H9 (cell line): ENCODE data around the gene AATK. TPM values are rescaled to one million over a fixed set of nuclear protein-coding genes. Genes with fewer than 3 reads are reported as not detected.

Experiments
- DNase-seq: peaks from one replicate; pipeline ENCODE4 v3.0.0-alpha.2; 2017
- H2AFZ ChIP-seq: one replicate; pipeline ENCODE4 v1.6.1; 2013; ENCODE audit warnings: mild to moderate bottlenecking, low read length, control low read depth, moderate library complexity
- H2AK5ac ChIP-seq: 2 replicates; pipeline ENCODE4 v1.6.1; 2013; ENCODE audit warnings: low read length, control low read depth, mixed read lengths; ENCODE audit not compliant: insufficient read length
- H2BK120ac ChIP-seq: one replicate; pipeline ENCODE4 v1.6.1; 2013; ENCODE audit warnings: low read depth, mild to moderate bottlenecking, low read length, control low read depth, inconsistent platforms; ENCODE audit not compliant: poor library complexity, severe bottlenecking
- H2BK12ac ChIP-seq: 2 replicates; pipeline ENCODE4 v1.6.1; 2013; ENCODE audit warnings: low read length, control low read depth, mixed read lengths, low read depth; ENCODE audit not compliant: insufficient read length
- H2BK15ac ChIP-seq: 2 replicates; pipeline ENCODE4 v1.6.1; 2013; ENCODE audit warnings: low read depth, low read length, control low read depth
- H2BK20ac ChIP-seq: one replicate; pipeline ENCODE4 v1.6.1; 2013; ENCODE audit warnings: low read depth, mild to moderate bottlenecking, low read length, control low read depth, inconsistent platforms; ENCODE audit not compliant: poor library complexity, severe bottlenecking
- H2BK5ac ChIP-seq: 2 replicates; pipeline ENCODE4 v1.6.1; 2013; ENCODE audit warnings: low read length, control low read depth, mixed read lengths; ENCODE audit not compliant: insufficient read length
- H3K14ac ChIP-seq: 2 replicates; pipeline ENCODE4 v1.6.1; 2013; ENCODE audit warnings: low read length, control low read depth; ENCODE audit not compliant: insufficient read depth
- H3K18ac ChIP-seq: 2 replicates; pipeline ENCODE4 v1.6.1; 2013; ENCODE audit warnings: low read depth, mild to moderate bottlenecking, mixed read lengths, low read length, control low read depth; ENCODE audit not compliant: insufficient read length
- H3K23ac ChIP-seq: 2 replicates; pipeline ENCODE4 v1.6.1; 2013; ENCODE audit warnings: low read length, control low read depth, mixed read lengths, low read depth; ENCODE audit not compliant: insufficient read length
- H3K23me2 ChIP-seq: 2 replicates; pipeline ENCODE4 v1.6.1; 2013; ENCODE audit warnings: low read depth, mild to moderate bottlenecking, mixed read lengths, low read length, control low read depth; ENCODE audit not compliant: insufficient read length, poor library complexity, severe bottlenecking
- H3K27ac ChIP-seq: 2 replicates; pipeline ENCODE4 v1.5.1; 2013; ENCODE audit warnings: low read length, control low read depth, mixed read lengths, low read depth; ENCODE audit not compliant: insufficient read length
- H3K27me3 ChIP-seq: 2 replicates; pipeline ENCODE4 v1.6.1; 2013; ENCODE audit warnings: low read length, control low read depth, inconsistent platforms; ENCODE audit not compliant: insufficient read depth
- H3K4ac ChIP-seq: 2 replicates; pipeline ENCODE4 v1.6.1; 2013; ENCODE audit warnings: low read depth, mild to moderate bottlenecking, control low read depth, inconsistent platforms, low read length, moderate library complexity
- H3K4me1 ChIP-seq: 2 replicates; pipeline ENCODE4 v1.6.1; 2013; ENCODE audit warnings: low read length, control low read depth, inconsistent platforms; ENCODE audit not compliant: insufficient read depth
- H3K4me2 ChIP-seq: 2 replicates; pipeline ENCODE4 v1.6.1; 2013; ENCODE audit warnings: low read length, control low read depth, mixed read lengths; ENCODE audit not compliant: insufficient read length, insufficient read depth
- H3K56ac ChIP-seq: 2 replicates; pipeline ENCODE4 v1.6.1; 2013; ENCODE audit warnings: low read depth, mild to moderate bottlenecking, mixed read lengths, low read length, control low read depth; ENCODE audit not compliant: insufficient read length
- H3K79me1 ChIP-seq: 2 replicates; pipeline ENCODE4 v1.6.1; 2013; ENCODE audit warnings: low read depth, mild to moderate bottlenecking, moderate library complexity, low read length, control low read depth, inconsistent platforms; ENCODE audit not compliant: insufficient read depth, poor library complexity, severe bottlenecking
- H3K79me2 ChIP-seq: 2 replicates; pipeline ENCODE4 v1.6.1; 2013; ENCODE audit warnings: low read length, control low read depth, inconsistent platforms; ENCODE audit not compliant: insufficient read depth
- H3K9ac ChIP-seq: 2 replicates; pipeline ENCODE4 v1.6.1; 2013; ENCODE audit warnings: low read length, control low read depth, mixed read lengths; ENCODE audit not compliant: insufficient read length; ENCODE audit errors: extremely low read depth
- H3K9me3 ChIP-seq: one replicate; pipeline ENCODE4 v1.6.1; 2013; ENCODE audit warnings: low read depth, low read length, inconsistent platforms; ENCODE audit not compliant: control insufficient read depth
- H3T11ph ChIP-seq: one replicate; pipeline ENCODE4 v1.6.1; 2013; ENCODE audit warnings: mild to moderate bottlenecking, low read length, control low read depth, inconsistent platforms
- H4K20me1 ChIP-seq: one replicate; pipeline ENCODE4 v1.6.1; 2013; ENCODE audit not compliant: control insufficient read depth, insufficient read length, insufficient read depth
- H4K5ac ChIP-seq: 2 replicates; pipeline ENCODE4 v1.6.1; 2013; ENCODE audit warnings: low read depth, mild to moderate bottlenecking, mixed read lengths, low read length, control low read depth; ENCODE audit not compliant: insufficient read length
- H4K8ac ChIP-seq: replicated peaks from 2 replicates; pipeline ENCODE4 v1.6.1; 2013; ENCODE audit warnings: low read length, control low read depth, mixed read lengths, low read depth; ENCODE audit not compliant: insufficient read length
- H4K91ac ChIP-seq: 2 replicates; pipeline ENCODE4 v1.6.1; 2013; ENCODE audit warnings: low read depth, mild to moderate bottlenecking, moderate library complexity, mixed read lengths, low read length, control low read depth; ENCODE audit not compliant: insufficient read length
- H3K27ac Mint-ChIP-seq, 3 experiments: 2 replicates in 2 of 3; 3 replicates in 1 of 3; pipeline ENCODE4 v1.8.0; 2020 to 2021; ENCODE audit warnings: mixed read lengths in 3 of 3, mild to moderate bottlenecking in 1 of 3, moderate library complexity in 1 of 3
- H3K27me3 Mint-ChIP-seq: 2 replicates; pipeline ENCODE4 v1.8.0; 2021; ENCODE audit warnings: low read depth, mild to moderate bottlenecking, moderate library complexity, mixed read lengths
- H3K36me3 Mint-ChIP-seq, 3 experiments: 2 replicates in 2 of 3; 3 replicates in 1 of 3; pipeline ENCODE4 v1.8.0; 2020 to 2021; ENCODE audit warnings: low read depth in 3 of 3, mixed read lengths in 3 of 3; ENCODE audit not compliant: insufficient read depth in 1 of 3
- H3K4me1 Mint-ChIP-seq, 2 experiments: 2 replicates each; pipeline ENCODE4 v1.8.0; 2020; ENCODE audit warnings: mixed read lengths in 2 of 2
- H3K4me3 Mint-ChIP-seq, 2 experiments: 2 replicates in 1 of 2; 3 replicates in 1 of 2; pipeline ENCODE4 v1.8.0; 2020 to 2021; ENCODE audit warnings: mild to moderate bottlenecking in 2 of 2, mixed read lengths in 2 of 2, moderate library complexity in 1 of 2
- H3K9me3 Mint-ChIP-seq, 2 experiments: 2 replicates in 1 of 2; 3 replicates in 1 of 2; pipeline ENCODE4 v1.8.0; 2020; ENCODE audit warnings: mild to moderate bottlenecking in 2 of 2, mixed read lengths in 2 of 2, moderate library complexity in 1 of 2
- CTCF ChIP-seq: fragments of 200-600 bp; sonication (generic); conservative IDR thresholded peaks from 3 replicates; pipeline ENCODE4 v1.8.0; 2021; ENCODE audit warnings: antibody characterized with exemption, mild to moderate bottlenecking
- WGBS: extraction: QIAGEN DNeasy Blood & Tissue Kit; methylation state at CpG from one replicate; pipeline ENCODE4 v1.1.7; 2013; ENCODE audit warnings: missing lambda C conversion rate, low lambda C conversion rate, mixed read lengths; ENCODE audit not compliant: insufficient read length; ENCODE audit errors: extremely low coverage; 5-methylcytosine and 5-hydroxymethylcytosine counted together
- total RNA-seq: library from RNA; stranded (reverse); gene quantifications from 2 replicates; pipeline ENCODE4 v1.2.1, GENCODE V29; 2021

The AATK gene
- total RNA-seq, 1 experiment from 2014 or later: 2.4 TPM

- Histone ChIP-seq H3T11ph (no peak overlapping the region), H2BK15ac (no peak overlapping the region), H4K5ac (no peak overlapping the region), H3K9ac (no peak overlapping the region), H4K20me1 (no peaks in the 10 kb centered on the region), H3K4me1 (no peaks in the 10 kb centered on the region), H3K27ac (no peak overlapping the region), H3K23me2 (no peaks in the 10 kb centered on the region), H2AFZ (no peak overlapping the region), H3K27me3 (no peaks in the 10 kb centered on the region), H2BK5ac (no peak overlapping the region), H3K4me2 (no peak overlapping the region), H3K4ac (no peak overlapping the region), H2BK120ac (no peak overlapping the region), H3K18ac (no peak overlapping the region), H3K79me1 (no peaks in the 10 kb centered on the region), H3K56ac (no peak overlapping the region), H2BK20ac (no peak overlapping the region), H3K79me2 (no peaks in the 10 kb centered on the region; the same call in 1 of the 2 replicates), H2AK5ac (no peak overlapping the region), H3K23ac (no peak overlapping the region), H3K9me3 (no peaks in the 10 kb centered on the region), H3K14ac (no peak overlapping the region), H2BK12ac (no peak overlapping the region), H4K91ac (no peak overlapping the region), H4K8ac (no peak overlapping the region)
- no CpG with 5 or more reads among the region's 21 CpGs for whole genome bisulfite sequencing
- peaks cover 3 to 4% of the 10 kb centered on the region in 2 experiments; a peak in 1 of 4 replicates for H3K4me1 Mint-ChIP-seq
- H3K27me3 Mint-ChIP-seq: no peaks in the 10 kb centered on the region
- TF ChIP-seq CTCF: no peak
- peak overlapping the region in 2 of 3 experiments; percentile 67 to 79; a peak in 2 of 7 replicates for H3K27ac Mint-ChIP-seq
- no peaks in the 10 kb centered on the region for H3K9me3 Mint-ChIP-seq
- H3K36me3 Mint-ChIP-seq: peaks cover 0 to 33% (median 6%) of the 10 kb centered on the region in 3 experiments; a peak in 4 of 7 replicates
- no peak overlapping the region; a peak in 2 of 5 replicates for H3K4me3 Mint-ChIP-seq
- no peak for DNase-seq
These were observed 41.9 kb upstream of the AATK start for GRCh38 chr17:81207610-81208581.
